HG03520 (cell line): ENCODE data around the gene OSGIN1.

Experiments
- ATAC-seq: cut with Tn5 transposase; IDR thresholded peaks from one replicate; pipeline ENCODE4 v1.9.1; 2021; ENCODE audit warnings: mild to moderate bottlenecking, moderate library complexity; ENCODE audit not compliant: unreplicated experiment

OSGIN1 gene

DNA sequence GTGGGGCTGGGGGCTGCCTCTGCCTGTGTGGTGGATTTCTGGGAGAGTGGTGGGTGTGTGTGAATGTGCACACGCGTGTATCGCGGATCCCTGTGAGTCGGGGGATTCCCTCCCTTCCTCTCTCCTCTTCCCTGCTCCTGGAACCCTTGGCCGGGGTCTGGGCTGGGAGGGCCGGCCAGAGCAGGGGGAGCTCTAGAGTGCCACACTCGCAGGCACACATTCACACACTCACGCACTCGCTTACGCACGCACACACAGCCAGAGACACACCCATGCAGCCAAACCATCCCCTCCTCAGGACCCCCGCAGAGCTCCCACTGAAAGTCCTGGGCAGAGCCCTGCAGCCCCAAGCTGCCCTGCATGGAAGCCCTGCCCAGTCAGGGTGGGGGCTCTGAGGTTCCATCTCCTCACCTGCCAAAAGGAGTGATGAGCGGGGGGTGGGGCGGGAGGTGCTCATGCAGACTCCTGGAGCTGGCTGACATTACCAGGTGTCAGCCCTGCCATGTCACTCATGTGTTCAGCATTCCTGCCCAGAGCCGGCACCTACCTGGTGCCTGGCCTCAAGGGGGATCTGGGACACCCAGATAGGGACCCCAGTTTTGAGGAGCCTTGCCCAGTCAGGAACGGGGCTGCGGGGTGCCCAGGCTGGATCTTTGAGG, 16.9 kb downstream of the OSGIN1 start:
- no peak for ATAC-seq

DNA sequence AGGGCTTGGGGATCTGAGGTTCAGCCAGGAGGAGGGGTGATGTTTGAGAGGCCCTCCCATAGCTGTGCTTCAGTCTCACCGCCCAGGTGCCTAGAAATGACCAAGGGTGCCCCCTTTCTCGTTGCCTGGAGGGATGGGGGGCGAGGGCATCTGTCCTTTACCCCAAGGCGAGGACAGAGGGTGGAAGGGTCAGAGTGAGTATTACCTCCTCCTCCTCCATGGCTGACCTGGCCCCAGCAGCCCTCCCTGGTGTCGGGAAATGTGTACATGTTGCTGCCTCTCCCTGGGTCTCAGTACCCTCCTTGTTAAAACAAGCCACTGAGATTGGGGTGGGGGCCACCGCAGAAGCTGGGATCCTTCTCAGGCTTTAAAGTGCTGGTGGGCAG, 17.4 kb downstream of the OSGIN1 start:
- no peak for ATAC-seq

DNA sequence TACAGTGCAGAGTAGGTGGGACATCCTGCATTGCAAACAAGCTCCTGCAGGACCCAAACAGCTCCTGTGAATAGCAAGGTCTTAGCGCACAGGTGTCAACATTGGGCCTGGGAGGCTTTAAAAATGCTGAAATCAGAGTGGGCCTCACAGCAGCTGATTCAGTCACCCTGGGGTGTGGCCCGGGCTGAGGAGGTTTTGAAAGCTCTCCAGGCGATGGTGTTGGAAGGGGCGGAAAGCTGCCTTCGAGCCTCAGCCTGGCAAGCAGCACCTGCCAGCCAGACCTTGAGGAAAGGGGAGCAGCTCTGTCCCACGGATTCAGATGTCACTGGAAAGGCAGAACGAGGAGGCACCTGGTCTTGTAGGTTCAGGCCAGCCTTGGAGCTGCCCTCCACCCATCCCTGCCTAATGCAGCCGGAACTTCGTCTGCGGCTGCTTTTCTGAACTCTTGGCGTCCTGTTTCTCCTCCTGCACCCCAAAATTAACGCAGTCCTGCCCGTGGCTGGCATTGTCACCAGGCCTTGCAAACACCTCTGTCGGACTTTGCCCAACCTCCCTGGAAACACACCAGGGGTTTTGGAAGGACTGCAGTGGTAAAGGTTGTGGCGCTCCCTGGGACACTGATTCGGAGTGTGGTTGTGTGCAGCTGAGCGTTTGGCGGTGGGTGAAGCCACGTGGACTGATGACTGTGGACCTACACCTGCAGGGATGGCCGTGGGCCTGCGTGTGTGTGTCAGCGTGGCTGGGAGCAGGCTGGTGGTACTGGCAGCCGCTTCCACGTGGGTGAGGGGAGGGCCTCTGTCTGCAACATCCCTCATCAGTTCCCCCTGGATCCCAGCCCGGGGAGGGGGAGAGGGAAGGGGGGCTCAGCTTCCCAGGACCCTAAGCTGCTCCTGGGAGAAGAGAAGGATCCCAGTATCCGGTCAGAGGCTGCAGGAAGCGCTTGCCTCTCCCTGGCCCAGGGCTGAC, 18.4 kb downstream of the OSGIN1 start:
- ATAC-seq = no peak

DNA sequence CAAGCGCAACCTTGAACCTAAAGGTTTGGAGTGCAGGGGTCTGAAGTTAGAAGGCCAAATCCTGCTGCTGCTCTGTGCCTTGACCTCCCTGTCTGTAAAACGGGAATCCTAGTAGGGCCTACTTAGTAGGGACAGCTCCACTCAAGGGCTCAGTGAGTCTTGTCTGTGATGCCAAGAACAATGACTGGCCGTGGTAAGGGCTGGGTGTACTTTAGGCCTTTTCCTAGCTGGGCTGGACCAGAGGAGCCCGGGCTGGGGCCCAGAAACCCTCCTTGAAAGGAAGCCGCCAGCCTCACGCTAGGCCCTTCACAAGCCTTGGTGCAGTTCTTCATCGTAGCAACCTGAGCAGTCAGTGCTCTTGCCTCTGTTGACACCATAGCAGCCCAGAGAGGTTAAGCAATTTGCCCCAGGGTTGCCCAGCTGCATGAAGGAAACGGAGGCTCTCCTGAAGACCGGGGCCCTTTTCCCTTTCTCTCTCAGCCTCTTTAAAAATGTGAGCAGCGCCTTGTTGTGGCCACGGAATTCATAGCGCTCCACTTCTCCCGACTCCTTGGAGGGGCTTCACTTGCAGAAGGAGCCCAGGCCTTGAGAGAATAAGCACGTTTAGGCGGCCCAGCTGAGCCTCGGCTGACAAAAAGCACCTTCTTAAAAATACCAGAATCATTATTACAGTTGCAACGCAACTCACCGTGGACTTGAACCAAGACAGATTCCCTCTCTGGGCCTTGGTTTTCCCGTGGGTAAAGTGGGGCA, 19.4 kb downstream of the OSGIN1 start:
- no peak for ATAC-seq

DNA sequence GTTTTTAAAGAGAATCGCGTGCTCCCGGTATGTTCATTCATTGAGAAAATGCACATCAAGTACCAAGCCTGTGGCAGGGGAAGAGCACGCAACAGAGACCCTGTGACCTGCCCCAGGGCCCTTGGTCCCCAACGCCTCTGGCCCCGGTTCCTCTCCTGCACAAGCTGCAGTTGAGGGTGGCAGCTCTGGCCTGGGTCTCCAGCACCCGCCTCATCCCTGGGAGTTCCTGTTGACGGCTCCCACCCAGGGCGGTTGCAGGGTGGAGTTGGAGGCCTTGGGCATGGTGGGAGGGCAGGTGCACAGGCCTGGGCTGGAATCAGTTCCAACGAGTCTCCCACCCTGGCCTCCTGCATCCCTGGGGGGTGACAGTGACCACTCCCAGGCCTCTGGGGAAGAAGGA, 20.0 kb downstream of the OSGIN1 start:
- ATAC-seq = no peak

DNA sequence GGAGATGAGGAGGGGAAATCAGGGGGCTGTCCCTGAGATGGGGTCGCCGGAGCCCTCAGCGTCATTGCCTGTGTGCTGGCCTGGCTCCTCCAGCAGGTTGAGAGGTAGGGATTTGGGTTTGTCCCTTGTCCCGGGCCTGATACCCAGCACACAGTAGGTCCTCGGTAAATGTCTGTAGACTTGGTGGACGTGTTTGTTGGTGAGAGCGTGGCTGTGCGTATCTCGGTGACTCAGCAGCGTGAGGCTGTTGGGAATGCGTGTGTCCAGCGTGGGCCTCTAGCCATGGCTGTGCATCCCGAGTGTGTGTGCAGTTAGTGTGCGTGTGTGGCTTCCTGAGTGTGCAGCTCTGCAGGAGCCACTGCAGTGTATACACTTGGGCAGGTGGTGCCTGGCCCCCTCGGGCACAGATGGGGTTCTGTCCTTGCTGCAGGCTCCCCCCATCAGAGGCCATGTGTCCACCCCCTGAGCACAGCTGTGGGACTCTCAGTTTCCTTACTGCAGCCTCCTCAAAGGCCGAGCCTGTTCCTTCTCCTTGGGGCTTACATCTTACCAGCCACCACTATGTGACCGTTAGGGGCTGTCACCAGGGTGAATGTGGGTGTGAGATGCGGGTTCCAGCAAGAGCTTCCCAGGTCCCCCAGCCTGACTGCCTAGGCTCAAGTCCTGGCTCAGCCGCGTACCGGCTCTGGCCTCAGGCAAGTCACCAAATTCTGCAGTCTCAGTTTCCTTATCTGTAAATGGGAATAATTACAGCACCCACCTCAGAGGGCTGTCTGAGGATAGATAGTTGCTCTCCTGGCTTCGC, 20.7 kb downstream of the OSGIN1 start:
- ATAC-seq = no peak

DNA sequence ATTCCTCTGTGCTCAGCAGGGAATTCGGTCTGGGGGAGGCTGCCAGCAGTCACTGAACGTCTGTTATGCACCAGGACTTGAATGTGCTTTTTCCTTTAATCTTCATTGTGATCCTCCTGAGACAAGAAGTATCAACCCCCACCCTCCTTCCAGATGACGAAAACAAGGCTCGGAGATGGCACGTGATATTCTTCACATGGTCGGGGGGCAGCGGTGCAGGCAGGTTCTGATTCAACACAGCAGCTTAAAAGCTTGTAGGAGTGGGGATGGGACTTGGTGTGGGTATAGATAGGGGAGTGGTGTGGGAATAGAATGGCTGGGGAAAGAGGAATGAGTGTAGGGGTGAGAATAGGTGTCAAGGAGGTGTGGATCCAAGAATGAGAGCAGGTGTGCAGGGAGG, 21.4 kb downstream of the OSGIN1 start:
- no peak for ATAC-seq

DNA sequence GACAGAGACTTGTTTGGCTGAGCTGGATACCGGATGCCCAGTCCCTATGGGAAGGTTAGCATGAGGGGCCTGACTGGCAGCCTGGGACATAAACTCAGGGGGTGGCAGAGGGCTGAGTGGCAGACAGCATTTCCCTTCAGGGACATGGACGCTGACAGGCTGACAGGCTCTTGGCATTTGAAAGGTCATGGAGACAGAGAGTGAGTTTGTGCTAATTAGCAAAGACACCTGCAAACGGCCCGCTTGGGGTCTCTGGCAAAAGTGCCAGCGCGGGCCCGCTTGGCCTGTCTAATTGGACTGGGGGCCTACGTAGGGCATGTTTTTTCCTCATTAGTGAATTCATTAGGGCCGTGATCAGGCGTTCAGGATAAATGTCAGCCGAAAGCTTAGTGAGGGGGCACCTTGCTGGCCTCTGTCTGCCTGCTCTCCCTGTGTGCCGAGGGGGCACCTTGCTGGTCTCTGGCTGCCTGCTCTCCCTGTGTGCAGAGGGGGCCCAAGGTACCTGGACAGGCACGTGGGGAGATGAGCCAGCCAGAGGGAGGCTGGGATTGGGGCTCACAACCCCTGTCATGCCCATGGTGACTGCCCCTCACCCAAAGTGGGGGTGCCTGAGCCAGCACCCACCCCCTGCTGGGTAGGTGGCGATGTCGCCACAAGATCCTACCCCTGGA, 22.7 kb downstream of the OSGIN1 start:
- ATAC-seq = no peak

DNA sequence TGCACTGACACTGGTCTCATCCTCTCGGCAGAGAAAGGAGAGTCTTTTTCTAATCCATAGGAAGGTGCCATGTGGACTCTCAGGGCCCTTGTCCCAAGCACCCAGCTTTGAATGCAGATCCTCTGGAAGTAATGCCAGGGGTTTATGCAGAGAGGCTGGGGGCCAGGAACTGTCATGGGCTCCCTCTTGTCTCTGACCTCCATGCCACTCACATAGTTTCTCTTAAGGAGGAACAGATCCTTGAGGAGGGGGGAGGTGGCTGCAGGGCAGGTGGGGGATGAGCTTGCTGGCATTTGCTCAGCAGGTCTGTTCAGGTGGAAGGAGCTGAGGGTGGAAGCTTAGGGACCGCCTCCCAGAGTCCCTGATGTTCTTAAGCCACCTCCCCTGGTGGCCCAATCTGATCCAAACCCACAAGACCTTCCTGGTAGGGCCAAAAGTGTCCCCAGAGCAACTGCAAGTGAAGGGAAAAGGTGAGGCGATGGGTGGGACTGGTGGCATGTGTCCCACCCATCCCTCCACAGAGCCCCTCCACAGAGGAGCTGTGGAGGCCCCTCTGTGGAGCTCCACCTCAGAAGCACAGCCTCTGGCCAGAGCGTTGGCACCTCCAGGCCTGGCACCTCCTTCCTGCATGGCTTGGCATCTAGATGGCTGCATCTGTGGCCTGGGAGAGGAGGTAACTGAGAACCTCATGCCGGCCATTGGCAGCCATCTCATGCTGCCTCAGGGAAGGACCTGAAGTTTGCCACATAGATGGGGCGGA, 24.2 kb downstream of the OSGIN1 start:
- ATAC-seq = no peak

DNA sequence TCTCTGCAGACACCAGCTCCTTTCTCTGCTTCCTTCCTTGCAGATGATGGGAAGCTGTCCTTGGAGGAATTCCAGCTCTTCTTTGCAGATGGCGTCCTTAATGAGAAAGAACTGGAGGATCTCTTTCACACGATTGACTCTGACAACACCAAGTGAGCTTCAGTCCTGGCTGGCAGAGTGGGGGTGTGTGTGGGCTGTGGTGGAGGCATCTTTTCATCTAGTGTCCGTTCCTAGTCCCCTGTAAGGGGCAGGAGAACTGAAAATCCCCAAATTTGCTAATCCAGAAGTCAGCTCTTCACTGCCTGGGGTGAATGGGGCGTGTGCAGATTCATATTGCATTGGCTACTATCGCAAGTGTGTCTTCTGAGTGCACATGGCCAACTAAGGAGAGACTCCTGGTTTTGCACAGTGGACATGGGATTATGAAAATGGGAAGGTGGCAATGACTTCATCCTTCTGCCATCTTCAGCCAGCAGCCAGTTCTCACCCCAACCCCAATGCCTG, 25.4 kb downstream of the OSGIN1 start:
- no peak for ATAC-seq

DNA sequence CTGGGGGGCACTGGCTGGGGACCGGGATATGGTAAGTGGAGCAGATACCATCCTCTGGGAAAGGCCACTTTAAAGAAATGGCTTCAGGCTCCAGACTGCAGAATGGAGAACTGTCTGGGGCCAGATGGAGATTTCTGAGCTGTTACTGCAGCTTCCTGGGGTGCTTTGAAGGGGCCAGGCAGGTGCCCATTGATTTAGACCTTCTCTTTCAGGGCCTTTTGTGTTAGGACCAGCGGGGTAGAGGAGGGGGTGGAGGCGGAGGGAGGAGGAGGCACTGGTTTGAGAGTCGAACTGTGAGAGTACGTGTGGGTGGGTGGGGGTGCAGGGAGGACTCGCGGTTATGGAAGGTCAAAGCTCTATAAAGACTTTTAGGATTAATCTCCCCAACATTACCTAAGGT, 26.4 kb downstream of the OSGIN1 start:
- no peak for ATAC-seq

DNA sequence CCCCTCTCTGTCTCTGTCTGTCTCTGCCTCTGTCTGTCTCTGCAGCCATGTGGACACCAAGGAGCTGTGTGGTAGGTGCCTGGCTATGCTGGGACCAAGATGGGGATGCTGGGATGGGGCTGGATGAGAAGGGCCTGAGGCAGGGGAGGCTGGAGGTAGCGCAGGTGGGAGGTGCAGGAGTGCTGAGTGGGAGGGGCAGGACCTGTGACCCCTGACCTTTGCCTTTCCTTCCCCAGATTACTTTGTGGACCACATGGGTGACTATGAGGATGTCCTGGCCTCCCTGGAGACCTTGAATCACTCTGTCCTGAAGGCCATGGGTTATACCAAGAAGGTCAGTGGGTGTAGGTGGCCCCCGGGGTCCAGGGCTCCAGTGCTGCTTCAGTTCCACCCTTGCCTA, 27.8 kb downstream of the OSGIN1 start:
- ATAC-seq = no peak

DNA sequence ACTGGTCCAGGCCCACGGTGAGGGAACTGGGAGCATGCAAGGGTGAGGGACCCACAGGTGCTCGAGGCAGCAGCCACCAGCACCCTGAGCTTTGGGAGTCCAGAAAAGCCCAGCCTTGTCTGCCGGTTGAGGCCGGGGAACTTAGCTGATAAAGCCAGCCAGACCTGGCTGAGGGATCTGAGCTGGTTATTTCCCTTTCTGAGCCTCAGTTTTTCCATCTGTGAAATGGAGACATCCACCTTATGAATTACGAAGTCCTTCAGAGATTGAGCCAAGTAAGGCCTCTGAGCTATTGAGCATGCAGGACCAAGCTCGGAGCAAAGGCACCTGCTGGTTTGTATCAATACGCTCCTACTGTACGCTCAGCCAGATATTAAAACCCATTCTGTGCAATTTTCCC, 28.8 kb downstream of the OSGIN1 start:
- no peak for ATAC-seq

DNA sequence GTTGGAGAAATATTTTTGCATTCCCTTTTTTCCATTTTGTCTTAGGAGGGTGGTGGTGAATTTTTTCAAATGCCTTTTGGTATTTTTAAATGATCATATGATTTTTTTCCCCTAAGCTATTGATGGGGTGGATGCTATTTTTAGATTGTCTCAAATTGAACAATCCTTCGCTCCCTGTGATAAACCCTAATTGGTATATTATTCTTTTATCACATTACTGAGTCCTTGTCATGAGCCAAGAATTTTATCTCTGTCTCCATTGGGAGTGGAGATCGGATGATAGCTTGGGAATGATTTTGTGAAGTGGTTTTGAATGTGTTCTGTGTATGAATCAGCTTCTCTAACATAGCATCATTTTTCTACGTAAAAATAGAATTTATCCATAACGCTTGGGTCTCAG, 30.5 kb downstream of the OSGIN1 start:
- ATAC-seq = no peak

DNA sequence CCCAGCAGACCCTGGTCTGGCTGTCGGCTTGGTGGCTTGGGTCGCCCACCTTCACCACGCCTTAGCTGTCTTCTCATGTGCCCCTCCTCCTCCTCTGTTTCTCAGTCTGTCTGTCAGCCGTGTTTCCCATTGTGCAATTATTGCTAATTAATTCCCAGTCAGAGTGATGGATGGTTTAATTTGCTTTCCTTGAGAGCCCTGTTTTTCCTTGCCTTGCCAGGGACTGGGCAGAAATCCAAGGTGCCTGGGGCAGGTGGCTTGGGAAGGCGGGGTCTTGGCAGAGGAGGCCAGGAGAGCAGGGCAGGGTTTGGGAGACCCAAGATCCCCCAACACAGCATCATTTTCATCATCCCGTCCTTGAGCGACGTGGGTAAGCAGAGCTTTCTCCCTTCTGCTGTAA, 36.3 kb downstream of the OSGIN1 start:
- no peak for ATAC-seq

DNA sequence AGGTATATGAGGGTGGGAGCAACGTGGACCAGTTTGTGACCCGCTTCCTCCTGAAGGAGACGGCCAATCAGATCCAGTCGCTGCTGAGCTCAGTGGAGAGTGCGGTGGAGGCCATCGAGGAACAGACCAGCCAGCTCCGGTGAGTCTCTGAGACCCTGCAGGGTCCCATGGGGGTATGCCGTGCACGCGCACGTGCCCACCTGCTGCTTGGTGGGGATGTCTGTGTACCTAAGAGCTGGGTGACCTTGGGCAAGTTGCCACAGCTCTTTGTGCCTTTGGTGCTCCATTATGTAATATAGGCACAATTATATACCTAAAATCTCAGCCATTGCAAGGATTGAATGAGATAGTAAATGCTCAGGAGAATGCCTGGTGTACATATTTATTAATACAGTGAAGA, 37.5 kb downstream of the OSGIN1 start:
- ATAC-seq = no peak

DNA sequence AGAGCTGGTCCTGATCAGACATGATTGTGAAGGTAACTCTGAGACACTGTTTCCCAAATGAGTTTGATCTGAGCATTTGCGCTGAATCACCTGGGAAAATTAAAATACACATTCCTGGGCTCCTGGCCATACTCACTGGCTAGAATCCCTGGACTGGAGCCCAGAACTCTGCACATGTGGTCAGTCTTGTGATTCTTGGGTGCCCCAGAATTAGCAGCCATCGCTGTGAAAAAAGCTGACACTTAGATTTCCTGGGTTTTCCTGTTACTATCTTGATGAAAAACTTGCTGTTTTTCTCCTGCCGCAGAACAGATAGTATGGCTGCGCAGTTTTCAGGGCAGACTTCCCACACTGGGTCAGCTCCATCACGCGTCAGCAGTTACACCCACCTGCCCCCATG, 39.6 kb downstream of the OSGIN1 start:
- no peak for ATAC-seq

DNA sequence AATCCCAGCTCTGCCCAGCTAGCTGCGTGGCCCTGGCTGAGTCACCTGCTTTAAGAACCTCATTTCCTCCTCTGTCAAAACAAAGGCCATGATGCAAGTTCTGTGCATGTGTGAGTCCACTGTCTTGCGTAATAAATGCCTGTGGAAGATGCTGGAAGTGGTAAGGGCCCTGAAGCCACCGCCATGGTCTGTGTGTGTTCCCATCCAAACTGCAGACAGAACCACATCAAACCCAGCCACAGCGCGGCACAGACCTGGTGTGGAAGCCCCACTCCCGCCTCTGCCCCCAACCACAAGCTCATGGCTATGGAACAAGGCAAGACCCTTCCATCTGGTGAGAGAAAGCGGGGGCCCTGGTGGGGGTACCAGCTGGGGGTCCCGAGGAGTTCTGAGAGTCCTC, 41.0 kb downstream of the OSGIN1 start:
- no peak for ATAC-seq

DNA sequence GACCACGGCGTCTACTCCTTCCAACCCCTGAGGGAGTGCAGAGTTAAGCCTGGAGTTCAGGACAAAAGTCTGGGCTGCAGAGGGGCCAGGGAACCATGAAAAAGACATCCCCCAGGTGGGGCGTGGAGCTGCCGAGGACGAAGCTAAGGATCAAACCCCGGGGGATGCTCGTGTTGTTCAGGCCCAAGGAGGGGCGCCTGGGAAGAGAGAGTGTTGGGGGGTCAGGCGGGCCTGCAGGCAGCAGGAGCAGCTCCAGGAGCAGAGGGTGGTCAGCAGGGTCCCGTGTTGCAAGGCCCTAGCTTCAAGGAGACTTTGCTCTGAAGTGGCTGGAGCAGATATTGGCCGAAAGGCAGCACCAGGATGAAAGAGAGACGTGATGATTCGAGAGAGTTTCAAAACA, 41.7 kb downstream of the OSGIN1 start:
- no peak for ATAC-seq
